Activated CD4-positive, alpha-beta T cell treated with anti-CD3 and anti-CD28 coated beads, Interleukin-2, amount 50 U/mL, for 16 hours (primary cell): ENCODE measurements around the gene NFE2L2.
"Not testable (repeated sequence)": the region's sequence is repeated elsewhere in the genome, so short reads cannot be mapped to it uniquely, and the experiment has no call there.

Experiments used
- DNase-seq: peaks from one replicate; pipeline ENCODE4 v3.0.0-alpha.2; 2020

Gene NFE2L2

DNA sequence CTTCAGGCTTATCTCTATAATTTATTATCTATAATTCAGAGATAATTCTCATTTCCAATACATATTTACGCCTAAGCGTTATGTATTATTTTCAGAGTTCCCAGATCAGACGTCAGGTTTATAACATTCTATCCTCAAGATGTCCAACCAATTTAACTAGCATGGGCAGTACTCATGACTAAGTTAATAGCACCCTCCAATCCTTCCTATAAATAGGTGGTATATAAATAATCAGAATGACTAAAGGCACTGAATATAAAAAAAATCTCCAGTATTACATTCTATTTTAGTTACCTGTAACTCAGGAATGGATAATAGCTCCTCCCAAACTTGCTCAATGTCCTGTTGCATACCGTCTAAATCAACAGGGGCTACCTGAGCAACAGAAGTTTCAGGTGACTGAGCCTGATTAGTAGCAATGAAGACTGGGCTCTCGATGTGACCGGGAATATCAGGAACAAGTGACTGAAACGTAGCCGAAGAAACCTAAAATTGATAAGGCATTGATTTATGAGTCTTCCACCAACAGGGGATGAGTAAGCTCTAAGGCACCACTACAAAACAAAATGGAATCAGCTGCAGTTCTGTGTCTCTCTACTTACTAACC, 32.3 kb downstream of the NFE2L2 start:
- DNase-seq = no peak

DNA sequence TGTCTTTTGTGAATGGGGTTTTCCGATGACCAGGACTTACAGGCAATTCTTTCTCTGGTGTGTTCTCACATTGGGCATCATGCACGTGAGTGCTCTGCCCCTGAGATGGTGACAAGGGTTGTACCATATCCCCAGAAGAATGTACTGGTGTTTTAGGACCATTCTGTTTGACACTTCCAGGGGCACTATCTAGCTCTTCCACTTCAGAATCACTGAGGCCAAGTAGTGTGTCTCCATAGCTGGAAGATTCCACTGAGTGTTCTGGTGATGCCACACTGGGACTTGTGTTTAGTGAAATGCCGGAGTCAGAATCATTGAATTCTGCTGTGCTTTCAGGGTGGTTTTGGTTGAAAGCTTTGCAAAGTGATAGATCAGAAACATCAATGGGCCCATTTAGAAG, 33.3 kb downstream of the NFE2L2 start:
- DNase-seq = no peak

DNA sequence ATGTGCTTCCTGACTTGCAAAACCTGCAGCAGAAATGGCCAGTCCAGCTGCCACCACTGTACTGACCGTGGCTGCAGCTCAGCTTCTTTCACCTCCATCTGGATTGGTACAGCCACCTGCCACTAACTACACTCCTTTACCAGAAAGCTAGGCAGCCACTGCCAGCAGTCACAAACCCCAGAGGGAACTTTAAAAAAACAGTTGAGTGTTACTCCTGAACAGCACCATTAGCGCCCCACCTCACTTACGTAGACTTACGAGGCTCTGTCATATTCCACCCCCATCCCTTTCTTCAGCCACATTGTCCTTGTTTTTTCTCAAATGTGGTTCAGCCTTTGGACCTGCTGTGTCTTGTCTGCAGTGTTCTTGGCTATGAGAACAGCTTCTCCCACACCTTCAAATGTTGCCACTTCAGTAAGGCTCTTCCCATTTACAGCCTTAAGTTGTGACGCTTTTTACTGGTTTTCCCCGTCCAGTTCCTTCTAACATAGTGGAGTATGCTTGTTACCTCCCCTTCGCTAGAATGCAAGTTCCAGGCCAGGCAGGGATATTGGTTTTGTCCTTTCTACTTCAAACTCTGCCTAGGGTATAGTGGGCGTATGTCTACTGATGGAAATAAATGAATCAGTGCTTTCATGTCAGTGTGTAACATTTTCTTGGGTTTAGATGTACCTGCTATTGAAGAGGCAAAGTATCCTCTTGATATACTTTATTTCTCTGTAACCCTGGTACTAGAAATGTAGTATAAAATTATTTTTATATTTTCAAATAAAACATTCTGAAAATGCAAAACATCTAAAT, 34.9 kb downstream of the NFE2L2 start:
- DNase-seq = no peak

DNA sequence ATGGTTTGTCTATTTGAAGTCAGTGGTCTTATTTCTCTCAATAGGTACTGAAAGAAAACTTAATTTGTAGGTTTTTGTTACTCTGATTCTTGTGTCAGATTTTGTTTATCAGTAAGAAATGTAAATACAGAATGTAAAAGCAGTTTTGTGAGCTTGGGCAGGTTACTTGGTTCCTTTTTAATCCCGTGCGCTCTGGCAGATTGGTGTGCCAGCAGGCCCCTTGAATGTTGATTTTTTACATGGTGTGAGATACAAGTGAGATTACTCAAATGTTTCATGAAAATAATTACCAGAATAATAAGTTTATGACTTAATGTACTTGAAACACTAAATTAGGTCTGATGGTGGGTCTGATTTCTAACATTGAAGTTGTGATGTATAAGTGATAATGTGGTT, 38.6 kb downstream of the NFE2L2 start:
- DNase-seq = no peak

DNA sequence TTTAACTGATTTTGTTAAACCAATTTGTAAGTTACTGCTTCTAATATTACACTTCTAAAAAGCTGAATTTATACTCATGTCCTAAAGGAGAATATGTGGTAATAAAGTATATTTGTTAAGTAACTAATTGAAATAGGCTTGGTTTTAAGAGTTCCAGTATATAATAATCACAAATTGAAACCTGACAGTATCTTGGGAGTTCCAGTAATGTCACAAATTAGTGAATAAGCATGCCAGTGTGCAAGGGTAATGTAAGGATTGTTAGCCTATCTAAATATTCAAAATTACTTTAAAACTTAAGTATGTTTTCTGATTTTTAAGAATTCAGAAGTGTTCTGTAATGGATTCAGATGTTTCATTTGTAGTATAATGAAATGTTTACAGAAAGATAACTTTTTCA, 41.1 kb downstream of the NFE2L2 start:
- not testable (repeated sequence) for DNase-seq

DNA sequence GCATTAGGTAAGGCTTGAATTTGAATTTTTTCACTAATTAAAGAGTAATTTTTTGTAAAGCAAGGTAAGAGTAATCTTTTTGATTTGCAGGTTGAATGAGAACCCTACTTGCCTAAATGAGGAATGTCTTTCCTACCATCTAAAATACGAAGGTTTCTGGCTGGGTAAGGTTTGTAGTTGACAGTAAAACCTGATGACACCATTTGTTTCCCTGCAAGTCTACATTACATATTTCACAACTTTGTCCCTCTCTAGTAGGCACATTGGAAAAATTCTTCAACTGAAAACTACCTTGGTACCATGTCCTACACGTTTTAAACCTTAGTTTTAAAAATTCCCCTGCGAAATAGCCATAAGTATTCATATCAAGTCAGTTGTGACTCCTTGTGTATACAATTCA, 42.6 kb downstream of the NFE2L2 start:
- no peak for DNase-seq

DNA sequence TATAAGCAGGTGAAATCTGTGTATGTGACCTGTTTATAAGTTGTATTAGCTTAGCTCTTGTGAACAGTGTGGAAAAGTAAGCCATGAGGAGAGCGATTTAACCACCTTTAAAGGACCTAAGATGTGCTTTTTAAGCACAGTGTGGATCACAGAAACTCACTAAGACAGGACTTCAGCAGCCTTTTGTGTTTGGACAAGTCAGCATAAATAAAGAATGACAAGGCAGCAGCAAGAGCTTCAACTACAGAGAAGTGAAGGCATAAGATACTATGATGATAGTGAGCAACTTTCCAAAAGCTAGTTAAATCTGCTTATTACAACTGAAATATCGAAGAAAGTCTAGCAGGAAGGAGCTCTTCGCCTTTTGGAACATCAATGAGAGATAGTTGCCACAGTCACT, 43.0 kb downstream of the NFE2L2 start:
- DNase-seq = no peak

DNA sequence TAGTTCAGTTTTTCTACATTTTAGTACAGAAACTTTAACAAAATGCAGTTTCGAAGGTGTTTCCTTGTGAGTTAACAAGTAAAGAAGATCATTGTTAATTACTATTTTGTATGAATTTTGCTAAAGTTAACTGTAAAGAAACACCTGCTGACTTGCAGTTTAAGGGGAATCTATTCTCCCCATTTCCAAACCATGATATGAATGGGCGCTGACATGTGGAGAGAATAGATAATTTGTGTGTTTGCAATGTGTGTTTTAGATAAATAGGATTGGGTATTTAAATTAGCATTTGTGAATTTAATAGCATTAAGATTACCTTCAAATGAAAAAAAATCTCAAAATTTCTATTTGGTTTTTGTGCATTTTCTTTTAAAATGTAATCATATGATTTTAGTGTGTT, 44.7 kb downstream of the NFE2L2 start:
- not testable (repeated sequence) for DNase-seq

DNA sequence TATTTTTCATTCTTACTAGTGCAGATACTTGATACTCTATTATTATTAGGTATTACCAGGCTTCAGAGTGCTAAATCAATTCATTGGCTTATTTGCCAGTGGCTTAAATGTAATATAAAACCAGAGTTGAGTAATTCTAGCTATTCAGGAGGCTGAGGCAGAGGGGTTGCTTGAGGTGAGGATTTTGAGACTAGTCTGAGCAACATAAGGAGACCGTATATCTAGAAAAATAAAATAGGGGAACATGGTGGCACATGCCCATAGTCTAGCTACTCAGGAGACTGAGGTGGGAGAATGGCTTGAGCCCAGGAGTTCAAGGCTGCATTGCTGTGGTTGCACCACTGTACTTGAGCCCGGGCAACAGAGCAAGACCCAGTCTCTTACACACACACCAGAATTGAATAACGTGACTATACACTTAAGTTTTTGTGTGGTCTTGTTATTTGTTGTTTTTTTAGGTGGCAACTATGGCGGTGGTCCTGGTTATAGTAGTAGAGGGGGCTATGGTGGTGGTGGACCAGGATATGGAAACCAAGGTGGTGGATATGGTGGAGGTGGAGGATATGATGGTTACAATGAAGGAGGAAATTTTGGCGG, 47.2 kb downstream of the NFE2L2 start:
- DNase-seq = no peak

DNA sequence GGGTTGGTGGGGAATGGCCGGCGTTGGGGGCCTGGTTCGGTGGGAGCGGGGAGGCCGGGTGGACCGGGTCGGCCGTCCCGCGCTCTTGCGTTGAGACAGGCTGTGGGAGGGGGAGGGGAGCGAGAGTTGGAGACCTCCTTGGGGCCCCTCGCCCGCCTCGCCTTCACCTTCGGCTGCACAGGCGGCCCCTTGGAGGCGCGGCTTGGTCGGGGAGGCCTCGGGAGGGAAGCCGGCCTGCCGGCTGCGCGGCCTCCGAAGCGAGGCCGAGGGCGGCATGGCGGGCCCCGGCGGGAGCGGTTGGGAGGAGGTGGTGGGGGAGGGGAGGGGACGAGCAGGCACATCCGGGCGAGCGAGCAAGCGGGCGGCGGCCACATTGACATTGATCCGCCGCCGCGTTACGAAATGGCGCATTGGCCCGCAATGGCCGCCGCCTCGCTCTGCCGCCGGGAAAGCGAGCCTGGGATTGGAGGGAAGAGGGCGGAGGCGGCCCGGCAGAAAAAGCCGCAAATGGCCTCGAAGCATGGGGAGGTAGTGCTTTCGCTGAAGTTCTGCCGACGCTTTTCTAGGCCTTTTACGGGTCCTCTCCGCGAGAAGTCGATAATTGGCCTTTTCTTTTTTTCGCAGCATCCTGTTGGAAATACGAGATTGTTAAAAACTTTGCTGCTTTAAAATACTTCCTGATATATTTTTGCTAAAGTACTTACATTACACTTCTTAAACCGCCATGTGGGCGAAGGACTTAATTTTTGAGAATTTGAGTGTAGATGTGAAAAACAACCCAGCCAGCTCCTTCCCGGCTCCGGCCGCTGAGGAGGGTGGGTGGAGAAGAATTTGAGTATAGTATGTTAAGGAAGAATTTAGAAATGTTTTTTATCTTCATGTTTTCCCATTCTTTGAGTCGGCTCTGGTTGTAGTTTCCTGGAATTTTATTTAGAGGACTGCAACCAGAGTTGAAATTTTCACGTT, 51.4 kb downstream of the NFE2L2 start:
- DNase-seq = peak; percentile 95

DNA sequence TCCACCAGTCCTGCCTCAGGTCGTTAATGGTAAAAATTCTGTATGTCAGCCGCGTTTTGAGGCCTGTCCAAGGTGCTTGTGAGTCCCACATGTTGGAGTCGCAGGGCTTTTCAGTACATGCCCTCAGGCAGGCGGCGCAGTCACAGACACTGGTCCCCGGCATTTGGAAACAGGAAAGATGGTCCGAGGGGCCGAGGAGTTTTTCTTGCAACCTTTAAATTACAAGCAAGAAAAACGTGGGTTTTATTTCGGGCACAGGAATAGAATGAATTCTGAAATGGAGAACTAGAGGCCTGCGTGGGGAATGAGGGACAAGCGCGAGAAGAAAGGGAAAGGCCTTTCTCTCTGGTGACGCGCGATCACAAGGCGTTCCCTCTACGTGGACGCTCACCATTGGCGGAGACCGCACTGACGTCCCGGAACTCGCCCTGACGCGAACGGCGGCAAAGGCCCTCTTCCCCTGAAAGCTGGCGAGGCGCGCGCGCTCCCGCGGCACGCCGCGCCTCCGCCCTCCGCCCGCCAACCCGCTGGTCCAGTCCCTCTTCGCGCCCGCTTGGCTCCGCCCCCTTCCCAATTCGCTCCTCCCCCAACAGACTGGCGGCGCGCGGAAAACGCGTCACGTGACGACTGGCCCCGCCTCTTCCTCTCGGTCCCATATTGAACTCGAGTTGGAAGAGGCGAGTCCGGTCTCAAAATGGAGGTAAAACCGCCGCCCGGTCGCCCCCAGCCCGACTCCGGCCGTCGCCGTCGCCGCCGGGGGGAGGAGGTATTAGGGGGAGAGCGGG, 52.2 kb downstream of the NFE2L2 start, which contains the start of gene HNRNPA3:
HNRNPA3 (plus strand) TSS at position 689 of the 785 bp plus-strand sequence; CDS start at position 695, 6 bp downstream.
- peak; percentile 99 for DNase-seq

DNA sequence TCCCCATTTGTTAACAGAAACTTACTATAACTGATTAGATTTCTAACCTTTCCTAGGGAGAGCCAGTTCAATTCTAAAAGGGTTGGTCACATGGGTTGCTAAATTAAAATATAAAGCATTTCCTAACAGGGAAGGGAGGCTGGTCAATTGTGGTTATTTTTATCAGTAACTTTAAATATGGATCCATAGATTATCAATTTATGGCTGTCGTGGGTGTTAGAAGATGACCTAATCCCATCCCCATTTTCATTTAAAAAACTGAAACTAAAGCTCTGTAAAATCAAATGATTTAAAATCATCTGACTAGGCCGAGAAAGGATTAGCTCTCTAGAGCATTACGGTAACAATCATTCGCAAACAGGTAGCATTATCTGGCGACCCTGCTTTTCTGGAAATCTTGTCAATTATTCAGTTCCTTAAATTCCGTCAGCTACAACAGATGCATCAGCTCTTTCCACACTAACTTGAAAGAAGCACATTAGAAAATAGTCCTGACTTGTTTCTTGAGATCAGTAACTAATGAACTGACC, 52.9 kb downstream of the NFE2L2 start:
- no peak for DNase-seq

DNA sequence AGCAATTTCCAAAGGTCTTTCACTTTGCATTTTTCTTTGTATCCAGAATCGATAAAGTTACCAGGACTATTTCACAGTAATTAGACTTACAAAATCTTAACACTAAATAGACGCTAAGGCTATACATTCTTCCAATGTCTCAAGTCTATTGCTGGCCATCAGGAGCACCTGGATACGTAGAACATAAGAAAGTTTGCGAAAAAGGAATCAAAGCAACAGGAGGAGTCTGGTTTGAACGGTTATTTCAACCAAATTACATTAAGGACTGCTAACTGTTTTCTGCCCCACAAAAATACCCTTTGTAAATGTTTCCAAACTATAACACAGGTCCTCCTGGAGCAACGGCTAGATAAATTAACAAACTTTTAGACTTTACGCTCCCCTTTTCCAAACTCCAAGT, 53.4 kb downstream of the NFE2L2 start:
- DNase-seq = no peak

DNA sequence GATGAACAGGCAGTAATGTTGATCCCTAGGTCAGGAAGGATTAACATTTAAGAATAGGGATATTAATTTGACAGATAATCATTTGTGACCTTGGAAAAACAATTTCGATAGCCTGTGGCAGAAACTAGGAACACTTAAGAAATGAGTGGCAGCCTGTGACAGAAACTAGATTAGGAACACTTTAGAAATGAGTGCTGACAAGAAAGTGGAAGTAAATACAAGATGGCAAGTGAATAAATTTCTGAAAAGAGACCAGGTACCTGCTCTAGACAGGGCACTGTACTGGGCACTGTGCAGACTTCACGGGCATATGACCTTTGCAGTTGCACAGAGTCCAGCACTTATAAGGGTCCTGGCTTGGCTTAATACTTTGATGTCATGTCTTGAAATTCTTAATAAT, 57.4 kb downstream of the NFE2L2 start:
- peak; percentile 51 for DNase-seq

DNA sequence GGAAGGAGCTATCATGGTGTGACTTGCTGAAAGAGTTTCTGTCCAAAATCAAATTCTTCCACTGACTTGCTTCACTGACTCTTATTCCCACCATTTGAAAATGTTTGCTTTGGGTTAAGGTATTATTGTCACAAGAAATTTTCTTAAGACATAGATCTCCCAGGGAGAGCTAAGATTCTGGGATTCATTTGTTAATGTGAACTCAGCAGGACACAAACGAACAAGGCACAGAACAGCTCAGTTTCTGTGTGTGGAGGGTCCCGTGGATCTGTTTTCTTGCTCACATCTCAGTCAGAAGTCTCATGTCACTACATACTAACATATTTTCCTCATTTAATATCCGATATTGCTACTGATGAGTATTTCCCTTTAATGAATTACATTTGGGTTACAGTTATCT, 60.1 kb downstream of the NFE2L2 start:
- DNase-seq = no peak

DNA sequence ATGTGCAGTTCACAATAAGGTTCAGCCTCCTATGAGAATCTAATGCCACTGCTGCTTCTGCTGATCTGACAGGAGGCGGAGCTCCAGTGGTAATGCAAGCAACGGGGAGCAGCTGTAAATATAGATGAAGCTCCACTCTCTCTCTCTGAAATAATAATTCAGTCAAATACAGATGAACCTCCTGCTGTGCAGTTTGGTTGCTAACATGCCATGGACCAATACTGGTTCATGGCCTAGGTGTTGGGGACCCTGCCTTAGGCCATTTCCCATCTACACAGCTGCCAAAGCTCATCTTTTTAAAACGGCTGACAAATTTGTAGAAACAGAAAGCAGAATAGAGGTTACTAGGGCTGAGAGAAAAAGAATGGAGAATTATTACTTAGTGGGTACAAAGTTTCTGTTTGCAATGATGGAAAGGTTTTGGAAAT, 62.6 kb downstream of the NFE2L2 start:
- DNase-seq = no peak

DNA sequence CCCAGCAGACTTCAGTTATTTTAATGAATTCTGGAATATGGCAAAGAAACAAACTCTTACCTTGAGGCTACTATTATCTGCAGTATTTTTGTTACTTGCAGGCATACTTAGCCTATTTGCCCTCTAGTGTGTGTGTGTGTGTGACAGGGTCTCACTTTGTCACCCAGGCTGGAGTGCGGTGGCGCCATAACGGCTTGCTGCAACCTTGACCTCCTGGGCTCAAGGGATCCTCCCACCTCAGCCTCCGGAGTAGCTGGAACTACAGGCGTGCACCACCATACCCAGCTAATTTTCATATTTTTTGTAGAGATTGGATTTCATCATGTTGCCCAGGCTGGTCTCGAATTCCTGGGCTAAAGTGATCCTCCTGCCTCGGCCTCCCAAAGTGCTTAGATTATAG, 64.1 kb downstream of the NFE2L2 start:
- not testable (repeated sequence) for DNase-seq

DNA sequence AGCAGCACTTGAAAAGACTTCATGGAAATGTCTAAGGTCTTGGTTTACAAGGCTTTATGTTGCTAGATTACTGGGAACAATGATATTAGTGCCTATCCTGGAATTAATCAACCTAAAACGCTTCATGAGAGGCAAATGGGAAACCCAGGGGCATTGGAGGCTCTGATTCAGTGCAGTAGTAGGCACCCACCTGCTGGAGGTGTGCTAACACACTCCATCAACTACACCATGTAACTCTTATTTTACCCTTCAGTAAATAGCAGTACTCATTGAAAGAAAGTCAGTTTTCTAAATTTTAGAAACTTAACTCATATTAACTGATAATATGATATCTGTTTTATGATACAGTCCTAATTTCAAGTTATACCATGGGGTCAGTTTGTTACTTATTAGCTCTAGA, 69.3 kb downstream of the NFE2L2 start:
- no peak for DNase-seq

DNA sequence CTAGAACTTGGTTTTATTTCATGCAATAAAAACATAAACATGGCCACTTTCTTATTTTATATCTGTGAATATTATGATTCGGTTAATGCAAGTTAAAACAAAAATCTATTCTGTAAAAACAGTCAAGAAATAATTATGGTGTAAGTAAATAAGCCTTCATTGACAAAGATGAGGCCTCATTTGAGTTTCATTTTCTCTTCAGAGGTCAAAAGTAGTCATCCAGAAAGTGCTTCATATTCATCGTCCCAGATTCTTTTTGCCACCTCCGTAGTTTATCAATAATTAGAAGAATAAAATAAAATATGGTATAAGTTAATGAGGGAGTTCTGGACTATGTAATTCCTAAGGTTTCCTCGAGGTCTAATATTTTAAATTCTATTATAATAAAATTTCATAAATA, 71.3 kb downstream of the NFE2L2 start:
- peak; percentile 37 for DNase-seq

DNA sequence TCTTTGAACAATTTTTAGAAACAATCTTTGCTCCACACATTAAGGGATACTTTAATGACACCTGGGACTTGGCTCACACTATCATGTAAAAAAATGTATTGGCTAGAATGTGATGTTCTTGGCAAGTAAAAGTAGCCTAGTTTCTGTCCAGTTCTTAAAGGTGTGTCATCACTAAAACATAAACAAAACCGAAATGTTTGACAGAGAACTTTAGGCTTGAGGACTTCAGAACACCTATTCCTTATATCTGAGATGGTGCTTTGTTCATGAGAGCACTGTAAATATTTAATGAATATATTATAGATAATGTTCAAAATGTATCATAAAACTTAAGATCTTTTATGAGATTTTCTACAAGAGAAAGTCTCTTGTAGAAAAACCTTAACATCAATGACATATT, 71.7 kb downstream of the NFE2L2 start:
- DNase-seq = no peak

DNA sequence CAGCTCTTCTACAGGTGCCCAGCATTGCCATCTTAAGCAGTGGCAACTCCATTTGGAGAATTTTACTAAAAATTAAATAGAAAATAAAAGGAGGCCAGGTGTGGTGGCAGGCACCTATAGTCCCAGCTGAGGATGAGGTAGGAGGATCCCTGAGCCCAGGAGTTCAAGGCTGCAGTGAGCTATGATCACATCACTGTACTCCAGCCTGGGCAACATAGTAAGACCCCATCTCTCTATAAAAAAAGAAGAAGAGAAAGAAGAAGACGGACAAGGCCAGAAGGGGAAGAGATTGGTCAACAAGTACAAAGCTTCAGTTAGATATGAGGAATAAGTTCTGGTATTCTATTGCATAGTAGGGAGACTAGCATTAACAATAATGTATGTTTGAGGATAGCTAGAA, 73.6 kb downstream of the NFE2L2 start:
- no peak for DNase-seq
